Fibroblast of lung (primary cell): Measurements from ENCODE around the gene ASTN1.

ENCODE experiments used
- CTCF ChIP-seq, 2 donors: IDR thresholded peaks in 1 of 2; conservative IDR thresholded peaks in 1 of 2; 1 replicate in 1 of 2; 2 replicates in 1 of 2; pipeline ENCODE4 v1.5.1; 2011 to 2012; ENCODE audit warnings: low read length in 2 of 2, control low read depth in 1 of 2, inconsistent platforms in 1 of 2, low read depth in 1 of 2, mild to moderate bottlenecking in 1 of 2
- EZH2 ChIP-seq: IDR thresholded peaks from 2 replicates; pipeline ENCODE4 v1.5.1; 2012; ENCODE audit warnings: low read length, control low read depth, mild to moderate bottlenecking; ENCODE audit errors: missing control alignments

GRCh38 chr1:176877557-176877956, 287.0 kb downstream of the ASTN1 start:
- TF ChIP-seq CTCF (conservative IDR thresholded peaks at IDR 0.05 in 1 of 2, IDR thresholded peaks at IDR 0.05 in 1 of 2; ENCODE audit: low read depth in 1 of 2, low read length in 2 of 2) (no peak), EZH2 (no peak)
